Measurements from ENCODE around the gene FAM193A.

The FAM193A gene, protein sequence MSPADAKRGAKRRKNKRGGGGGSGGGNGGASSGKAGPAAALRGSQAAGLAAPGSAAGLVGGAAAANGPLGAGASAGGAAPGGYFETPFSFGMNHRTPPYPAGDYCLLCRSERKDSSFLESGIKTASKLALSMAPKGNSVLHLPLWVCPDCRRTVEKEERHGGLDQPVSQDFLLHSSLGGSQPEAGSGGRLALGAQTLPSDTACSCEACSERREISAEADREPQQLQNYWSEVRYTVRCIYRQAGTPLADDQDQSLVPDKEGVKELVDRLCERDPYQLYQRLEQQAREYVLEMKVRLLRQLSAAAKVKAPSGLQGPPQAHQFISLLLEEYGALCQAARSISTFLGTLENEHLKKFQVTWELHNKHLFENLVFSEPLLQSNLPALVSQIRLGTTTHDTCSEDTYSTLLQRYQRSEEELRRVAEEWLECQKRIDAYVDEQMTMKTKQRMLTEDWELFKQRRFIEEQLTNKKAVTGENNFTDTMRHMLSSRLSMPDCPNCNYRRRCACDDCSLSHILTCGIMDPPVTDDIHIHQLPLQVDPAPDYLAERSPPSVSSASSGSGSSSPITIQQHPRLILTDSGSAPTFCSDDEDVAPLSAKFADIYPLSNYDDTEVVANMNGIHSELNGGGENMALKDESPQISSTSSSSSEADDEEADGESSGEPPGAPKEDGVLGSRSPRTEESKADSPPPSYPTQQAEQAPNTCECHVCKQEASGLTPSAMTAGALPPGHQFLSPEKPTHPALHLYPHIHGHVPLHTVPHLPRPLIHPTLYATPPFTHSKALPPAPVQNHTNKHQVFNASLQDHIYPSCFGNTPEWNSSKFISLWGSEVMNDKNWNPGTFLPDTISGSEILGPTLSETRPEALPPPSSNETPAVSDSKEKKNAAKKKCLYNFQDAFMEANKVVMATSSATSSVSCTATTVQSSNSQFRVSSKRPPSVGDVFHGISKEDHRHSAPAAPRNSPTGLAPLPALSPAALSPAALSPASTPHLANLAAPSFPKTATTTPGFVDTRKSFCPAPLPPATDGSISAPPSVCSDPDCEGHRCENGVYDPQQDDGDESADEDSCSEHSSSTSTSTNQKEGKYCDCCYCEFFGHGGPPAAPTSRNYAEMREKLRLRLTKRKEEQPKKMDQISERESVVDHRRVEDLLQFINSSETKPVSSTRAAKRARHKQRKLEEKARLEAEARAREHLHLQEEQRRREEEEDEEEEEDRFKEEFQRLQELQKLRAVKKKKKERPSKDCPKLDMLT (N-terminal part only)

DNA sequence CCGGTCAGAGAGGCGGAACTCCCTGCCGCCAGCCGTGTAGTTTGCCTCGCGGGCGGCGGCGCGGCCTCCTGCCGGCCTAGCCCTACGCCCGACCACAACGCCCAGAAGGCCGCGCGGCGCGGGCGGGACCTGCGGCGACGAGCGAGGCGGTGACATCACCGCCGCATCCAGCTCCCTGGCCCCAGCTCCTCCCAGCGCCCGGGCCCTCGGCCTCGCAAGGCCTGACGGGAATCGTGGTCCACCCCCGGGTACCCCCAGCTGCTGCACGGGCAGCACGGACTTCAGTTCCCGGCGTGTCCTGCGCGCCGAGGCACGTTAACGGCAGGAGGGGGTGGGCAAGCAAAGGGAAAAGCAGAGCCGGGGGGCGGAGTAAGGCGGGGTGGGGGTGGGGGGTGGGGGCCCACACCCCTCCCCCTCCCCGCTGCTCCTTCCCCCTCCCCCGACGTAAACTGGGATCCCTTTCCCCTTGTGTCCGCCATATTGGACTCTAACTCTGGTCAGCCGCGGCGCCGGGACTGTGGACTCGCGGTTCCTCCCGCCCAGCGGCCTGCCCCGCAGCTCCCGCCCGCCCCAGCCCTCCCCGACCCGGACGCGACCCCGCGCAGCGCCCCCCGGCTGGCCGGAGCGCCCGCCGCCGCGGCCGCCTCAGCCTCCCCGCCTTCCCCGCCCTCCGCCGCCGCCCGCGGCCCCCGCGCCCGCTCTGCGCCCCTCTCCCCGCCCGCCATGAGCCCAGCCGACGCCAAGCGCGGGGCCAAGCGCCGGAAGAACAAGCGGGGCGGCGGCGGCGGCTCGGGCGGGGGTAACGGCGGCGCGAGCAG is at the start of gene FAM193A:
Gene FAM193A, plus strand, starts transcription at position 455 of the 818 bp plus-strand sequence. Its CDS starts 269 bp downstream, at position 724.
- no peak for DNase-seq (ENCODE audit: insufficient read length, low spot score)
- TF ChIP-seq, protein P1, sequence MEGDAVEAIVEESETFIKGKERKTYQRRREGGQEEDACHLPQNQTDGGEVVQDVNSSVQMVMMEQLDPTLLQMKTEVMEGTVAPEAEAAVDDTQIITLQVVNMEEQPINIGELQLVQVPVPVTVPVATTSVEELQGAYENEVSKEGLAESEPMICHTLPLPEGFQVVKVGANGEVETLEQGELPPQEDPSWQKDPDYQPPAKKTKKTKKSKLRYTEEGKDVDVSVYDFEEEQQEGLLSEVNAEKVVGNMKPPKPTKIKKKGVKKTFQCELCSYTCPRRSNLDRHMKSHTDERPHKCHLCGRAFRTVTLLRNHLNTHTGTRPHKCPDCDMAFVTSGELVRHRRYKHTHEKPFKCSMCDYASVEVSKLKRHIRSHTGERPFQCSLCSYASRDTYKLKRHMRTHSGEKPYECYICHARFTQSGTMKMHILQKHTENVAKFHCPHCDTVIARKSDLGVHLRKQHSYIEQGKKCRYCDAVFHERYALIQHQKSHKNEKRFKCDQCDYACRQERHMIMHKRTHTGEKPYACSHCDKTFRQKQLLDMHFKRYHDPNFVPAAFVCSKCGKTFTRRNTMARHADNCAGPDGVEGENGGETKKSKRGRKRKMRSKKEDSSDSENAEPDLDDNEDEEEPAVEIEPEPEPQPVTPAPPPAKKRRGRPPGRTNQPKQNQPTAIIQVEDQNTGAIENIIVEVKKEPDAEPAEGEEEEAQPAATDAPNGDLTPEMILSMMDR (IDR thresholded peaks at IDR 0.05; ENCODE audit: insufficient read depth, missing control alignments), result no peak
- no peak for FAIRE-seq

DNA sequence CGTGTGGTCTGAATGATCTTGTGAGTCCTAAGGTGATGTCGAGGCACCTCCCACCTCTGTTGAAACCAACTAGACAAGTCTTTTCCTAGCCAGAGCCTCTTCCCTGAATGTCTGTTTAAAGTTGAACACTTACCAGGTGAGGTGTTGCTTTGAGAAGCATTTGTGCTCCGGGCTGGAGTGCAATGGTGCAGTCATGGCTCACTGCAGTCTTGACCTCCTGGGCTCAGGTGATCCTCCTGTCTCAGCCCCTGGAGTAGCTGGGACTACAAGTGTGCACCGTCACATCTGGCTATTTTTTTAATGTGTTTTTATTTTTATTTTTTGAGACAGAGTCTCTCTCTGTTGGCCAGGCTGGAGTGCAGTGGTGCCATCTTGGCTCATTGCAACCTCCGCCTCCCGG is 49.5 kb upstream of the FAM193A start:
- TF ChIP-seq, protein P1 (IDR thresholded peaks at IDR 0.05; ENCODE audit: insufficient read depth, missing control alignments), result no peak
- no peak for FAIRE-seq
- no peak for DNase-seq (ENCODE audit: insufficient read length, low spot score)

DNA sequence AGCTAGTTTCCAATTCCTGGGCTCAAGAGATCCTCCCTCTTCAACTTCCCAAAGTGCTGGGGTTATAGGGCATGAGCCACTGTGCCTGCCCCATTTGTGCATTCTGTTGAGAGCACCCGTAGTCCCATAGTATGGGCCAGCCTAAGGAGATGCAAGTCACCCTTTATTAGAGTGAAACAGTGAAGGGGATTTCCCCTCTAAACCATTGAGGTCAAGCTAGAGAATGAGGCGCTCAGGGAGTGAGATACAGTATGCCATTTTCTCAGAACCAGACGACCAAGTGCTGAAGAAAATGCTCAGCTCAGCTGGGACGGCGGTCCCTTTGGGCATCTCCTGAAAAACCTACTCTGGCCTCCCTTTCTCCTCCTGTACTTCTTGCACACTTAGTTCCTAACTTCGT is 48.8 kb upstream of the FAM193A start:
- FAIRE-seq, result no peak

DNA sequence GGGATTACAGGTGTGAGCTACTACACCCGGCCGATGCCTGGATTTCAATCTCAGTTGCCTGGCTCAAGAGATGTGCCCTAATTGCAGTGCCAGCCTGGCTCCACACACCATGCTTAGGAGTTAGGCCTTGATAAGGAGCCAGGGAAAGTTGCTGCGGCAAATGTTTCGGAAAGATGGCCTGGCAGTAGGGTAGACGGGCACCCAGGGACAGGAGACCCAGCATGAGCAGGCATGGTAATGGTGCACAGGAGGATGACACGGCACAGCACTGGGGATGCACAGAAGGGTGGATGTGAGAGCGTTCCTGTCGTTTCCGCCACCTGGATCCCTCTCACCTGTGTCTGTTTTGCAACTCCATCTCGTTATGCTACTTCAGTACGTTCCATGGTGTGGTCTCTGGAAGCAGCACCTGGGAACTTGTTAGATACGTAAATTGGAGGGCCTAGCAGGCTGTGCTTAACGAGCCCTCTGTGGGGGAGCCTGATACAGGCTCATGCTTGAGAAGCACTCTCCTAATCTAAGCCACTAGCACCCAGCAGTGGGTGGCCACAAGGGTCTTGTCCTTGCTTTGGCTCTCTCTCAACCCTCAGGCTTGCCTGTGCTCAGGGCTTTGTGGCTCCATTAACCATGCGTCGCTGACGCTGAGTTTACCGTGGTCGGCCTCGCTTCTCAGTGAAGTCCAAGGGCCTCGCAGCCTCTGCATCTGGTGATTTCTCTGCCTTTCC is 47.2 kb upstream of the FAM193A start:
- FAIRE-seq, result no peak
- no peak for DNase-seq (ENCODE audit: insufficient read length, low spot score)
- TF ChIP-seq, protein P1 (IDR thresholded peaks at IDR 0.05; ENCODE audit: insufficient read depth, missing control alignments), result no peak

More for the DNA sequence above, 48.8 kb upstream of the FAM193A start:
- TF ChIP-seq, protein P1 (IDR thresholded peaks at IDR 0.05; ENCODE audit: insufficient read depth, missing control alignments), result no peak
- no peak for DNase-seq (ENCODE audit: insufficient read length, low spot score)

DNA sequence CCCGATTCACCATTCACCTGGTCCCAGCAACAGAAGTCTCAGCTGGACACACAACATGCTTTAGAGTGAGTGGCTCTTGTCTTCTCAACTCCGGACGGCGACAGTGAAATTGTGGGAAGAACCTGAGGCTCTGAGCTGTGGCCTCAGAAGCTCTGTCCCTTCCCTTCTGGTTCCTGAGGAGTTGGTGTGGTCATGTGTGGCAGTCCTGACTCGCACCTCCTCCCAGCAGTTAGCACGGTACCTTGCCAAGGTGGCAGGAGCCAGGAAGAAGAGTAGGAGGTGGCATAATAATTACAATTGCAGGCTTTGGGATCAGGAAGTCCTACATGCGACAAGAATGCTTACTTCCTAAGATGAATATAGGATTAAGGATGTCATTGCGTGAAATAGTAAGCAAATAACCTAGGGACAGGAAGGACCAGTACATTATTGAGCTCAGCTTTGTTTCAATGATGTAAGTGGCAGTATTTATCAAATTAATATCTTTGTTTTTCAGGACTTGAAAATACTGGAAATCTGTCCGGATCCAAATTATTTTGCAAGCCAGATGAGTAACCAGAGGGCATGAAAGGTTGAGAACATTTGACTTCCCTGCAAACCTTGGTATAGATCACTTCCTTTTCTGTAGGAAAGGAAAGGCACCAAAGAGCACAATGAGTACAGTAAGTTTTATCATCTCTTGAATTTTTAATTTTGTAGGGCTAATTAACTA is 46.5 kb upstream of the FAM193A start:
- no peak for FAIRE-seq
- DNase-seq (ENCODE audit: insufficient read length, low spot score), result no peak
- TF ChIP-seq, protein P1 (IDR thresholded peaks at IDR 0.05; ENCODE audit: insufficient read depth, missing control alignments), result no peak

All from D721Med (cell line).